Fibroblast of skin of scalp (primary cell): ENCODE data around the gene MALRD1.
A peak's percentile ranks its signal among the peaks of the same experiment; 100 is the strongest.

Experiments used
- DNase-seq: peaks from one replicate; pipeline ENCODE4 v3.0.0-alpha.2; 2013

The MALRD1 gene

GRCh38 chr10:19656420-19657042 is 607.9 kb downstream of the MALRD1 start:
- DNase-seq = no peak

- DNase-seq = peak; percentile 8
Observed at GRCh38 chr10:19658131-19658530, 609.5 kb downstream of the MALRD1 start.

- no peak for DNase-seq
Observed at GRCh38 chr10:19658622-19659233, 610.1 kb downstream of the MALRD1 start.

GRCh38 chr10:19659920-19660655 is 611.5 kb downstream of the MALRD1 start:
- DNase-seq = peak; percentile 12

- DNase-seq = no peak
Observed at GRCh38 chr10:19663344-19663743, 614.7 kb downstream of the MALRD1 start.

GRCh38 chr10:19668116-19668515 is 619.5 kb downstream of the MALRD1 start:
- DNase-seq = no peak

- no peak for DNase-seq
Observed at GRCh38 chr10:19676063-19676462, 627.5 kb downstream of the MALRD1 start.

- DNase-seq = no peak
Observed at GRCh38 chr10:19683356-19683755, 634.8 kb downstream of the MALRD1 start.

- DNase-seq = peak; percentile 1
Observed at GRCh38 chr10:19683960-19684359, 635.4 kb downstream of the MALRD1 start.

- no peak for DNase-seq
Observed at GRCh38 chr10:19688344-19688743, 639.7 kb downstream of the MALRD1 start.

- DNase-seq = no peak
Observed at GRCh38 chr10:19689231-19689630, 640.6 kb downstream of the MALRD1 start.

- no peak for DNase-seq
Observed at GRCh38 chr10:19699299-19699698, 650.7 kb downstream of the MALRD1 start.

GRCh38 chr10:19701427-19702052 is 652.9 kb downstream of the MALRD1 start:
- no peak for DNase-seq

GRCh38 chr10:19702215-19702614 is 653.6 kb downstream of the MALRD1 start:
- peak; percentile 76 for DNase-seq

- DNase-seq = peak; percentile 23
Observed at GRCh38 chr10:19704544-19704943, 655.9 kb downstream of the MALRD1 start.

GRCh38 chr10:19705250-19705649 is 656.6 kb downstream of the MALRD1 start:
- DNase-seq = no peak

GRCh38 chr10:19706904-19707303 is 658.3 kb downstream of the MALRD1 start:
- DNase-seq = no peak

- no peak for DNase-seq
Observed at GRCh38 chr10:19707376-19707775, 658.8 kb downstream of the MALRD1 start.

- DNase-seq = no peak
Observed at GRCh38 chr10:19708031-19708430, 659.4 kb downstream of the MALRD1 start.

GRCh38 chr10:19710600-19710999 is 662.0 kb downstream of the MALRD1 start:
- no peak for DNase-seq

- DNase-seq = no peak
Observed at GRCh38 chr10:19713159-19713558, 664.6 kb downstream of the MALRD1 start.

- no peak for DNase-seq
Observed at GRCh38 chr10:19713800-19714525, 665.4 kb downstream of the MALRD1 start.

GRCh38 chr10:19719284-19719683 is 670.7 kb downstream of the MALRD1 start:
- peak; percentile 80 for DNase-seq
